GM23338 (cell line): ENCODE results near the gene TNRC18. TPM values are rescaled to one million over a fixed set of nuclear protein-coding genes. Genes with fewer than 3 reads are reported as not detected.

ENCODE experiments used
- ATAC-seq: fragments of 200-7000 bp; cut with Tn5 transposase; 3 replicates; pipeline ENCODE4 v1.9.1; 2020
- DNase-seq: peaks from one replicate; pipeline ENCODE4 v3.0.0-alpha.2; 2015; ENCODE audit warnings: low spot score
- H2AFZ ChIP-seq: fragments of 200-600 bp; sonication (generic); 2 replicates; pipeline ENCODE4 v1.8.0; 2016; ENCODE audit warnings: antibody characterized with exemption, mild to moderate bottlenecking, moderate library complexity
- H3F3A ChIP-seq: fragments of 200-600 bp; sonication (generic); replicated peaks from 2 replicates; pipeline ENCODE4 v1.8.0; 2017; ENCODE audit warnings: antibody characterized with exemption, mixed run types, low read depth
- H3K27ac ChIP-seq: fragments of 200-600 bp; sonication (generic); 2 replicates; pipeline ENCODE4 v1.6.1; 2016; ENCODE audit warnings: low read depth
- H3K27me3 ChIP-seq: fragments of 200-600 bp; sonication (generic); 2 replicates; pipeline ENCODE4 v1.8.0; 2016; ENCODE audit warnings: mild to moderate bottlenecking, mixed run types, moderate library complexity; ENCODE audit not compliant: insufficient read depth
- H3K36me3 ChIP-seq: fragments of 200-600 bp; sonication (generic); 2 replicates; pipeline ENCODE4 v1.8.0; 2016; ENCODE audit warnings: mild to moderate bottlenecking; ENCODE audit not compliant: insufficient read depth
- H3K4me1 ChIP-seq: fragments of 200-600 bp; sonication (generic); 2 replicates; pipeline ENCODE4 v1.8.0; 2016; ENCODE audit warnings: mild to moderate bottlenecking, moderate library complexity; ENCODE audit not compliant: insufficient read depth
- H3K4me2 ChIP-seq: fragments of 200-600 bp; sonication (generic); 2 replicates; pipeline ENCODE4 v1.7.1; 2017; ENCODE audit warnings: mixed run types
- H3K4me3 ChIP-seq: fragments of 200-600 bp; sonication (generic); 2 replicates; pipeline ENCODE4 v1.6.1; 2016; ENCODE audit warnings: mixed run types
- H3K79me2 ChIP-seq: fragments of 200-600 bp; sonication (generic); replicated peaks from 2 replicates; pipeline ENCODE4 v1.8.0; 2017; ENCODE audit warnings: mild to moderate bottlenecking; ENCODE audit not compliant: insufficient read depth
- H3K9me2 ChIP-seq: fragments of 200-600 bp; sonication (generic); 2 replicates; pipeline ENCODE4 v1.8.0; 2017; ENCODE audit not compliant: insufficient read depth
- H4K20me1 ChIP-seq: fragments of 200-600 bp; sonication (generic); replicated peaks from 2 replicates; pipeline ENCODE4 v1.8.0; 2017; ENCODE audit warnings: mild to moderate bottlenecking; ENCODE audit not compliant: insufficient read depth
- H3K27ac Mint-ChIP-seq: 2 replicates; pipeline ENCODE4 v1.8.0; 2020; ENCODE audit warnings: inconsistent platforms, mild to moderate bottlenecking, moderate library complexity, mixed read lengths
- H3K27me3 Mint-ChIP-seq: 3 replicates; pipeline ENCODE4 v1.8.0; 2022; ENCODE audit warnings: low read depth, mild to moderate bottlenecking, moderate library complexity, mixed read lengths, inconsistent platforms; ENCODE audit not compliant: insufficient read depth, poor library complexity
- H3K36me3 Mint-ChIP-seq: 3 replicates; pipeline ENCODE4 v1.8.0; 2021; ENCODE audit warnings: low read depth, mild to moderate bottlenecking, inconsistent platforms, moderate library complexity, mixed read lengths
- H3K4me1 Mint-ChIP-seq: 3 replicates; pipeline ENCODE4 v1.8.0; 2020; ENCODE audit warnings: mild to moderate bottlenecking, inconsistent platforms, mixed read lengths
- H3K4me3 Mint-ChIP-seq: 3 replicates; pipeline ENCODE4 v1.8.0; 2021; ENCODE audit warnings: moderate library complexity, mild to moderate bottlenecking, inconsistent platforms, mixed read lengths
- H3K9me3 Mint-ChIP-seq: 3 replicates; pipeline ENCODE4 v1.8.0; 2020; ENCODE audit warnings: moderate library complexity, mild to moderate bottlenecking, inconsistent platforms, mixed read lengths
- CREB1 ChIP-seq: fragments of 250-450 bp; sonication (Bioruptor Pico); IDR thresholded peaks from 2 replicates; pipeline ENCODE4 v1.5.0; 2020; ENCODE audit warnings: low read depth, mild to moderate bottlenecking, moderate library complexity
- EZH2 ChIP-seq: fragments of 200-600 bp; sonication (generic); IDR thresholded peaks from one replicate; pipeline ENCODE4 v1.8.0; 2017; ENCODE audit warnings: antibody characterized with exemption, mild to moderate bottlenecking, low read depth; ENCODE audit not compliant: unreplicated experiment
- EZH2phosphoT487 ChIP-seq: fragments of 200-600 bp; sonication (generic); IDR thresholded peaks from one replicate; pipeline ENCODE4 v1.8.1; 2018; ENCODE audit warnings: antibody characterized with exemption; ENCODE audit not compliant: unreplicated experiment
- JUNB ChIP-seq: IDR thresholded peaks from one replicate; pipeline ENCODE4 v1.6.1; 2016; ENCODE audit warnings: antibody characterized with exemption; ENCODE audit not compliant: unreplicated experiment
- NANOG ChIP-seq: IDR thresholded peaks from 2 replicates; pipeline ENCODE4 v1.6.1; 2016; ENCODE audit warnings: antibody characterized with exemption, borderline replicate concordance
- POLR2AphosphoS5 ChIP-seq: IDR thresholded peaks from 2 replicates; pipeline ENCODE4 v1.6.1; 2016; ENCODE audit warnings: antibody characterized with exemption, low read depth
- STAT1 ChIP-seq: IDR thresholded peaks from one replicate; pipeline ENCODE4 v1.6.1; 2016; ENCODE audit warnings: antibody characterized with exemption; ENCODE audit not compliant: unreplicated experiment
- ZNF114 ChIP-seq: fragments of 250-450 bp; sonication (Bioruptor Pico); IDR thresholded peaks from 2 replicates; pipeline ENCODE4 v1.5.0; 2020; ENCODE audit warnings: mild to moderate bottlenecking, moderate library complexity
- ZNF331 ChIP-seq: fragments of 250-450 bp; sonication (Bioruptor Pico); IDR thresholded peaks from 2 replicates; pipeline ENCODE4 v1.5.0; 2020; ENCODE audit warnings: low read depth, mild to moderate bottlenecking, moderate library complexity
- polyA plus RNA-seq: library from polyadenylated mRNA; unstranded; fragments of >200 nt; fragmentation: Nextera tagmentation; extraction: Ambion mirVana; gene quantifications from 2 replicates; pipeline ENCODE4 v1.2.1, GENCODE V29; 2016
- total RNA-seq: library from RNA; depleted of rRNA; stranded (reverse); fragments of >200 nt; shearing (Covaris generic); gene quantifications from 2 replicates; pipeline ENCODE4 v1.2.3, GENCODE V29; 2014
- TF ChIP-seq, protein P1 (sequence below), 2 experiments: fragments of 200-600 bp in 1 of 2; sonication (generic) in 1 of 2; conservative IDR thresholded peaks; 2 replicates each; pipeline versions ENCODE4 v1.5.1 to v1.6.1; 2016 to 2017; ENCODE audit warnings: antibody characterized with exemption in 2 of 2, low read depth in 2 of 2, mild to moderate bottlenecking in 2 of 2, moderate library complexity in 1 of 2
- TF ChIP-seq, protein P2 (sequence below): fragments of 250-450 bp; sonication (Bioruptor Pico); IDR thresholded peaks from 2 replicates; pipeline ENCODE4 v1.5.0; 2020; ENCODE audit warnings: mild to moderate bottlenecking, moderate library complexity
- TF ChIP-seq, protein P3 (sequence below): IDR thresholded peaks from one replicate; pipeline ENCODE4 v1.6.1; 2018; ENCODE audit warnings: antibody characterized with exemption; ENCODE audit not compliant: unreplicated experiment
- TF ChIP-seq, protein P4 (sequence below): IDR thresholded peaks from 2 replicates; pipeline ENCODE4 v1.6.1; 2016; ENCODE audit warnings: antibody characterized with exemption

The TNRC18 gene
- total and polyA plus RNA-seq, 2 experiments from 2014 or later, result 2.1 to 17.5 TPM

DNA sequence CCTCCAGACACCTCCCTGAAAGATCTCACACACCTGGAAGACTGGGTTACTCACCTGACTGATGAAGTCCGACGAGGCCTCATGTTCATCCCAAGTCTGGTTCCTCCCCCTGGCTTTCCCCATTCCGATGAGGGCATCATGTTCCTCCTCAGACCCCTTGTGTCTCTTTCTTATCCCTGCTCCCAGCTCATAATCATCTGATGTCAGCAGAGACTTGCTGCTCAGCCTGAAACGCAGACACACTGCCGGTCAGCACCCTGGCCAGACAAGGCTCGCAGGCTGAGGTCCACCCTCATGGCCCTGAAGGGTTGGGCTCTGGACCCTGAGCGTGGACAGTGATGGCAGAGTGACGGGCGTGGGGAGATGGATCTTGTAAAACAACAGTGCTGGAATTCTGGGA lies 64.3 kb downstream of the TNRC18 start:
- H3K27me3 ChIP-seq, result no peaks in the 10 kb centered on the region
- no peaks in the 10 kb centered on the region for H4K20me1 ChIP-seq
- 0 out of 2 replicates have a peak, but pooled peaks cover 8% of the 10 kb centered on the region for H3F3A ChIP-seq
- 0 out of 2 replicates have a peak, but pooled peaks cover 4% of the 10 kb centered on the region for H3K4me1 ChIP-seq
- H3K36me3 Mint-ChIP-seq, result peaks cover 7% of the 10 kb centered on the region; the same call in 2 of the 3 replicates
- H3K4me3 ChIP-seq, result no peak overlapping the region
- no peaks in the 10 kb centered on the region for H3K36me3 ChIP-seq
- H3K4me1 Mint-ChIP-seq, result peaks cover 16% of the 10 kb centered on the region
- no peaks in the 10 kb centered on the region for H3K79me2 ChIP-seq
- no peak overlapping the region for H2AFZ ChIP-seq
- H3K9me2 ChIP-seq, result no peaks in the 10 kb centered on the region
- H3K4me2 ChIP-seq, result no peak overlapping the region
- no peaks in the 10 kb centered on the region for H3K9me3 Mint-ChIP-seq
- H3K27ac ChIP-seq, result no peak overlapping the region
- H3K27ac Mint-ChIP-seq, result no peak overlapping the region
- H3K27me3 Mint-ChIP-seq, result peaks cover 20% of the 10 kb centered on the region
- no peak overlapping the region for H3K4me3 Mint-ChIP-seq
- no peak for ATAC-seq
- no peak for DNase-seq
- TF ChIP-seq EZH2 (no peak), NANOG (no peak), POLR2AphosphoS5 (no peak), ZNF331 (CRISPR knock-in tag) (no peak), STAT1 (no peak), ZNF114 (CRISPR knock-in tag) (no peak), JUNB (no peak), EZH2phosphoT487 (no peak), CREB1 (CRISPR knock-in tag) (no peak)
- TF ChIP-seq, protein P1, sequence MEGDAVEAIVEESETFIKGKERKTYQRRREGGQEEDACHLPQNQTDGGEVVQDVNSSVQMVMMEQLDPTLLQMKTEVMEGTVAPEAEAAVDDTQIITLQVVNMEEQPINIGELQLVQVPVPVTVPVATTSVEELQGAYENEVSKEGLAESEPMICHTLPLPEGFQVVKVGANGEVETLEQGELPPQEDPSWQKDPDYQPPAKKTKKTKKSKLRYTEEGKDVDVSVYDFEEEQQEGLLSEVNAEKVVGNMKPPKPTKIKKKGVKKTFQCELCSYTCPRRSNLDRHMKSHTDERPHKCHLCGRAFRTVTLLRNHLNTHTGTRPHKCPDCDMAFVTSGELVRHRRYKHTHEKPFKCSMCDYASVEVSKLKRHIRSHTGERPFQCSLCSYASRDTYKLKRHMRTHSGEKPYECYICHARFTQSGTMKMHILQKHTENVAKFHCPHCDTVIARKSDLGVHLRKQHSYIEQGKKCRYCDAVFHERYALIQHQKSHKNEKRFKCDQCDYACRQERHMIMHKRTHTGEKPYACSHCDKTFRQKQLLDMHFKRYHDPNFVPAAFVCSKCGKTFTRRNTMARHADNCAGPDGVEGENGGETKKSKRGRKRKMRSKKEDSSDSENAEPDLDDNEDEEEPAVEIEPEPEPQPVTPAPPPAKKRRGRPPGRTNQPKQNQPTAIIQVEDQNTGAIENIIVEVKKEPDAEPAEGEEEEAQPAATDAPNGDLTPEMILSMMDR (conservative IDR thresholded peaks at IDR 0.05; ENCODE audit: low read depth in 2 of 2), result no peak
- TF ChIP-seq, protein P2, sequence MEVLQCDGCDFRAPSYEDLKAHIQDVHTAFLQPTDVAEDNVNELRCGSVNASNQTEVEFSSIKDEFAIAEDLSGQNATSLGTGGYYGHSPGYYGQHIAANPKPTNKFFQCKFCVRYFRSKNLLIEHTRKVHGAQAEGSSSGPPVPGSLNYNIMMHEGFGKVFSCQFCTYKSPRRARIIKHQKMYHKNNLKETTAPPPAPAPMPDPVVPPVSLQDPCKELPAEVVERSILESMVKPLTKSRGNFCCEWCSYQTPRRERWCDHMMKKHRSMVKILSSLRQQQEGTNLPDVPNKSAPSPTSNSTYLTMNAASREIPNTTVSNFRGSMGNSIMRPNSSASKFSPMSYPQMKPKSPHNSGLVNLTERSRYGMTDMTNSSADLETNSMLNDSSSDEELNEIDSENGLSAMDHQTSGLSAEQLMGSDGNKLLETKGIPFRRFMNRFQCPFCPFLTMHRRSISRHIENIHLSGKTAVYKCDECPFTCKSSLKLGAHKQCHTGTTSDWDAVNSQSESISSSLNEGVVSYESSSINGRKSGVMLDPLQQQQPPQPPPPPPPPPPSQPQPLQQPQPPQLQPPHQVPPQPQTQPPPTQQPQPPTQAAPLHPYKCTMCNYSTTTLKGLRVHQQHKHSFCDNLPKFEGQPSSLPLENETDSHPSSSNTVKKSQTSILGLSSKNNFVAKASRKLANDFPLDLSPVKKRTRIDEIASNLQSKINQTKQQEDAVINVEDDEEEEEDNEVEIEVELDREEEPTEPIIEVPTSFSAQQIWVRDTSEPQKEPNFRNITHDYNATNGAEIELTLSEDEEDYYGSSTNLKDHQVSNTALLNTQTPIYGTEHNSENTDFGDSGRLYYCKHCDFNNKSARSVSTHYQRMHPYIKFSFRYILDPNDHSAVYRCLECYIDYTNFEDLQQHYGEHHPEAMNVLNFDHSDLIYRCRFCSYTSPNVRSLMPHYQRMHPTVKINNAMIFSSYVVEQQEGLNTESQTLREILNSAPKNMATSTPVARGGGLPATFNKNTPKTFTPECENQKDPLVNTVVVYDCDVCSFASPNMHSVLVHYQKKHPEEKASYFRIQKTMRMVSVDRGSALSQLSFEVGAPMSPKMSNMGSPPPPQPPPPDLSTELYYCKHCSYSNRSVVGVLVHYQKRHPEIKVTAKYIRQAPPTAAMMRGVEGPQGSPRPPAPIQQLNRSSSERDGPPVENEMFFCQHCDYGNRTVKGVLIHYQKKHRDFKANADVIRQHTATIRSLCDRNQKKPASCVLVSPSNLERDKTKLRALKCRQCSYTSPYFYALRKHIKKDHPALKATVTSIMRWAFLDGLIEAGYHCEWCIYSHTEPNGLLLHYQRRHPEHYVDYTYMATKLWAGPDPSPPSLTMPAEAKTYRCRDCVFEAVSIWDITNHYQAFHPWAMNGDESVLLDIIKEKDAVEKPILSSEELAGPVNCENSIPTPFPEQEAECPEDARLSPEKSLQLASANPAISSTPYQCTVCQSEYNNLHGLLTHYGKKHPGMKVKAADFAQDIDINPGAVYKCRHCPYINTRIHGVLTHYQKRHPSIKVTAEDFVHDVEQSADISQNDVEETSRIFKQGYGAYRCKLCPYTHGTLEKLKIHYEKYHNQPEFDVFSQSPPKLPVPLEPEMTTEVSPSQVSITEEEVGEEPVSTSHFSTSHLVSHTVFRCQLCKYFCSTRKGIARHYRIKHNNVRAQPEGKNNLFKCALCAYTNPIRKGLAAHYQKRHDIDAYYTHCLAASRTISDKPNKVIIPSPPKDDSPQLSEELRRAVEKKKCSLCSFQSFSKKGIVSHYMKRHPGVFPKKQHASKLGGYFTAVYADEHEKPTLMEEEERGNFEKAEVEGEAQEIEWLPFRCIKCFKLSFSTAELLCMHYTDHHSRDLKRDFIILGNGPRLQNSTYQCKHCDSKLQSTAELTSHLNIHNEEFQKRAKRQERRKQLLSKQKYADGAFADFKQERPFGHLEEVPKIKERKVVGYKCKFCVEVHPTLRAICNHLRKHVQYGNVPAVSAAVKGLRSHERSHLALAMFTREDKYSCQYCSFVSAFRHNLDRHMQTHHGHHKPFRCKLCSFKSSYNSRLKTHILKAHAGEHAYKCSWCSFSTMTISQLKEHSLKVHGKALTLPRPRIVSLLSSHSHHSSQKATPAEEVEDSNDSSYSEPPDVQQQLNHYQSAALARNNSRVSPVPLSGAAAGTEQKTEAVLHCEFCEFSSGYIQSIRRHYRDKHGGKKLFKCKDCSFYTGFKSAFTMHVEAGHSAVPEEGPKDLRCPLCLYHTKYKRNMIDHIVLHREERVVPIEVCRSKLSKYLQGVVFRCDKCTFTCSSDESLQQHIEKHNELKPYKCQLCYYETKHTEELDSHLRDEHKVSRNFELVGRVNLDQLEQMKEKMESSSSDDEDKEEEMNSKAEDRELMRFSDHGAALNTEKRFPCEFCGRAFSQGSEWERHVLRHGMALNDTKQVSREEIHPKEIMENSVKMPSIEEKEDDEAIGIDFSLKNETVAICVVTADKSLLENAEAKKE (CRISPR knock-in tag), result no peak
- TF ChIP-seq, protein P3, sequence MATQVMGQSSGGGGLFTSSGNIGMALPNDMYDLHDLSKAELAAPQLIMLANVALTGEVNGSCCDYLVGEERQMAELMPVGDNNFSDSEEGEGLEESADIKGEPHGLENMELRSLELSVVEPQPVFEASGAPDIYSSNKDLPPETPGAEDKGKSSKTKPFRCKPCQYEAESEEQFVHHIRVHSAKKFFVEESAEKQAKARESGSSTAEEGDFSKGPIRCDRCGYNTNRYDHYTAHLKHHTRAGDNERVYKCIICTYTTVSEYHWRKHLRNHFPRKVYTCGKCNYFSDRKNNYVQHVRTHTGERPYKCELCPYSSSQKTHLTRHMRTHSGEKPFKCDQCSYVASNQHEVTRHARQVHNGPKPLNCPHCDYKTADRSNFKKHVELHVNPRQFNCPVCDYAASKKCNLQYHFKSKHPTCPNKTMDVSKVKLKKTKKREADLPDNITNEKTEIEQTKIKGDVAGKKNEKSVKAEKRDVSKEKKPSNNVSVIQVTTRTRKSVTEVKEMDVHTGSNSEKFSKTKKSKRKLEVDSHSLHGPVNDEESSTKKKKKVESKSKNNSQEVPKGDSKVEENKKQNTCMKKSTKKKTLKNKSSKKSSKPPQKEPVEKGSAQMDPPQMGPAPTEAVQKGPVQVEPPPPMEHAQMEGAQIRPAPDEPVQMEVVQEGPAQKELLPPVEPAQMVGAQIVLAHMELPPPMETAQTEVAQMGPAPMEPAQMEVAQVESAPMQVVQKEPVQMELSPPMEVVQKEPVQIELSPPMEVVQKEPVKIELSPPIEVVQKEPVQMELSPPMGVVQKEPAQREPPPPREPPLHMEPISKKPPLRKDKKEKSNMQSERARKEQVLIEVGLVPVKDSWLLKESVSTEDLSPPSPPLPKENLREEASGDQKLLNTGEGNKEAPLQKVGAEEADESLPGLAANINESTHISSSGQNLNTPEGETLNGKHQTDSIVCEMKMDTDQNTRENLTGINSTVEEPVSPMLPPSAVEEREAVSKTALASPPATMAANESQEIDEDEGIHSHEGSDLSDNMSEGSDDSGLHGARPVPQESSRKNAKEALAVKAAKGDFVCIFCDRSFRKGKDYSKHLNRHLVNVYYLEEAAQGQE, result no peak
- TF ChIP-seq, protein P4, sequence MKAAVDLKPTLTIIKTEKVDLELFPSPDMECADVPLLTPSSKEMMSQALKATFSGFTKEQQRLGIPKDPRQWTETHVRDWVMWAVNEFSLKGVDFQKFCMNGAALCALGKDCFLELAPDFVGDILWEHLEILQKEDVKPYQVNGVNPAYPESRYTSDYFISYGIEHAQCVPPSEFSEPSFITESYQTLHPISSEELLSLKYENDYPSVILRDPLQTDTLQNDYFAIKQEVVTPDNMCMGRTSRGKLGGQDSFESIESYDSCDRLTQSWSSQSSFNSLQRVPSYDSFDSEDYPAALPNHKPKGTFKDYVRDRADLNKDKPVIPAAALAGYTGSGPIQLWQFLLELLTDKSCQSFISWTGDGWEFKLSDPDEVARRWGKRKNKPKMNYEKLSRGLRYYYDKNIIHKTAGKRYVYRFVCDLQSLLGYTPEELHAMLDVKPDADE, result no peak
